ENCODE data around the gene COL9A3.

COL9A3 gene

GRCh38 chr20:62801284-62802010 lies 15.4 kb upstream of the COL9A3 start:
- peaks cover 23 to 45% of the 10 kb centered on the region in 2 donors for H3K36me3 ChIP-seq (replicated peaks in 1 of 2; ENCODE audit: control insufficient read depth in 2 of 2, insufficient read depth in 2 of 2, low read length in 2 of 2)
- H2AFZ ChIP-seq (ENCODE audit: low read length): no peak overlapping the region
- no CpG with 5 or more reads among the region's 15 CpGs for WGBS, 2 donors (ENCODE audit: extremely low coverage in 2 of 2, insufficient read length in 2 of 2, insufficient replicate concordance in 1 of 2)
- no peak overlapping the region for H2BK12ac ChIP-seq (ENCODE audit: low read length)
- no peak overlapping the region for H3K4me2 ChIP-seq (ENCODE audit: insufficient read depth, low read length, poor library complexity, severe bottlenecking)
- H3K9ac ChIP-seq (ENCODE audit: low read depth, low read length, poor library complexity): no peak overlapping the region
- DNase-seq (ENCODE audit: low spot score): no peak
- H4K8ac ChIP-seq (ENCODE audit: low read depth, low read length): no peak overlapping the region
- H4K91ac ChIP-seq (ENCODE audit: low read depth, low read length, poor library complexity): no peak overlapping the region
- H2BK5ac ChIP-seq (ENCODE audit: low read length): no peak overlapping the region
- peaks cover 4% of the 10 kb centered on the region for H3K79me1 ChIP-seq (ENCODE audit: low read depth, low read length)
- H3K27ac ChIP-seq (replicated peaks; ENCODE audit: low read length): no peak overlapping the region
- no peaks in the 10 kb centered on the region for H3K9me3 ChIP-seq (replicated peaks in 1 of 2; ENCODE audit: control insufficient read depth in 2 of 2, insufficient read depth in 1 of 2, low read depth in 1 of 2, low read length in 2 of 2)
- no peak overlapping the region for H2BK120ac ChIP-seq (ENCODE audit: low read depth, low read length)
- H3K27me3 ChIP-seq (ENCODE audit: control insufficient read depth in 3 of 3, insufficient read depth in 3 of 3, low read depth in 1 of 3, low read length in 3 of 3): no peaks in the 10 kb centered on the region
- H3K4me3 ChIP-seq (ENCODE audit: low read length in 2 of 2): no peak overlapping the region
- no peak overlapping the region for H3K14ac ChIP-seq (ENCODE audit: low read length)
- H2BK15ac ChIP-seq (ENCODE audit: low read length): no peak overlapping the region
- no peak overlapping the region for H2AK5ac ChIP-seq (ENCODE audit: low read depth, low read length)
- peaks cover 16% of the 10 kb centered on the region in 2 donors for H3K4me1 ChIP-seq (ENCODE audit: control insufficient read depth in 2 of 2, insufficient read depth in 1 of 2, low read depth in 1 of 2, low read length in 2 of 2)
- no peak overlapping the region for H3K18ac ChIP-seq (ENCODE audit: low read length)
- H3K23ac ChIP-seq (ENCODE audit: low read depth, low read length, poor library complexity): no peak overlapping the region
- H3K4ac ChIP-seq (ENCODE audit: low read length): no peak overlapping the region

GRCh38 chr20:62802026-62802712 lies 14.7 kb upstream of the COL9A3 start:
- Histone ChIP-seq H3K36me3 (replicated peaks in 1 of 2; ENCODE audit: control insufficient read depth in 2 of 2, insufficient read depth in 2 of 2, low read length in 2 of 2) (peaks cover 23 to 50% of the 10 kb centered on the region in 2 donors), H3K14ac (ENCODE audit: low read length) (peak overlapping the region; percentile 21), H4K8ac (ENCODE audit: low read depth, low read length) (no peak overlapping the region), H3K4me2 (ENCODE audit: insufficient read depth, low read length, poor library complexity, severe bottlenecking) (no peak overlapping the region), H3K4me3 (ENCODE audit: low read length in 2 of 2) (no peak overlapping the region), H3K23ac (ENCODE audit: low read depth, low read length, poor library complexity) (peak overlapping the region; percentile 20), H3K79me1 (ENCODE audit: low read depth, low read length) (peaks cover 3% of the 10 kb centered on the region), H2BK15ac (ENCODE audit: low read length) (no peak overlapping the region), H3K9me3 (replicated peaks in 1 of 2; ENCODE audit: control insufficient read depth in 2 of 2, insufficient read depth in 1 of 2, low read depth in 1 of 2, low read length in 2 of 2) (no peaks in the 10 kb centered on the region), H3K4ac (ENCODE audit: low read length) (no peak overlapping the region), H3K27ac (replicated peaks; ENCODE audit: low read length) (no peak overlapping the region), H2BK5ac (ENCODE audit: low read length) (no peak overlapping the region), H2BK120ac (ENCODE audit: low read depth, low read length) (no peak overlapping the region), H4K91ac (ENCODE audit: low read depth, low read length, poor library complexity) (peak overlapping the region; percentile 53), H3K27me3 (ENCODE audit: control insufficient read depth in 3 of 3, insufficient read depth in 3 of 3, low read depth in 1 of 3, low read length in 3 of 3) (no peaks in the 10 kb centered on the region), H2AFZ (ENCODE audit: low read length) (no peak overlapping the region), H2BK12ac (ENCODE audit: low read length) (no peak overlapping the region), H3K18ac (ENCODE audit: low read length) (peak overlapping the region; percentile 64), H2AK5ac (ENCODE audit: low read depth, low read length) (no peak overlapping the region), H3K4me1 (ENCODE audit: control insufficient read depth in 2 of 2, insufficient read depth in 1 of 2, low read depth in 1 of 2, low read length in 2 of 2) (peaks cover 16 to 18% of the 10 kb centered on the region in 2 donors), H3K9ac (ENCODE audit: low read depth, low read length, poor library complexity) (peak overlapping the region; percentile 21)
- no peak for DNase-seq (ENCODE audit: low spot score)
- WGBS, 2 donors (ENCODE audit: extremely low coverage in 2 of 2, insufficient read length in 2 of 2, insufficient replicate concordance in 1 of 2): no CpG with 5 or more reads among the region's 22 CpGs

DNA sequence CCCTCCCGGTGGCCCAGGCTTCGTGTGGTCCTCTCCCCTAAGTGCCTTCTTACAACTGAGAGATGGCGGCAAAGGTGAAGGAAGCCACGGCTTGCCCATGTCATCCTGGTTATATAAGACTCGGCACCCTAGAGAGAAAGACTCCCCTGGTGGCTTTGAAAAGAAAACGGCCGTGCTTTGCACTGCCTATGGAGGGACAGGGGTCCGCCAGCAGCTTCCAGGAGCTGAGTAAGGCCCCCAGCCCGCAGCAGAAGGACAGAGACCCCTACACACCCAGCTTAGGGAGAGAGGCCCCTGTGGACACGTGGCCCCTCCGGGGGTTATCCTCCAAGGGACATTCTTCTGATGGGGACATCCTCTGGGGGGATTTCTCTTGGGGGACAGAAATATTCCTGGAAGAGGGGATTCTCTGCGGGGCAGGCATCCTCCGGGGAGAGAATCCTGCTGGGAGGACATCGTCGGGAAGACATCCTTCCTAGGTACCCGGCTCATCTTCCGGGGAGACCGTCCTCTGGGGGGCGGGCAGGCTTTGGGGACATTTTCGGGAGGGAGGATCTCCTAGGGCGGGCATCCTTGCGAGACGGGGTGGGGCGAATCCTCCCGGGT lies 12.7 kb upstream of the COL9A3 start:
- Histone ChIP-seq H3K4me2 (ENCODE audit: insufficient read depth, low read length, poor library complexity, severe bottlenecking) (peak overlapping the region; percentile 32), H3K79me1 (ENCODE audit: low read depth, low read length) (peaks cover 2% of the 10 kb centered on the region), H3K23ac (ENCODE audit: low read depth, low read length, poor library complexity) (peak overlapping the region; percentile 49), H3K27me3 (ENCODE audit: control insufficient read depth in 3 of 3, insufficient read depth in 3 of 3, low read depth in 1 of 3, low read length in 3 of 3) (no peaks in the 10 kb centered on the region), H3K27ac (replicated peaks; ENCODE audit: low read length) (peak overlapping the region; percentile 14), H3K14ac (ENCODE audit: low read length) (no peak overlapping the region), H4K91ac (ENCODE audit: low read depth, low read length, poor library complexity) (no peak overlapping the region), H3K4me3 (ENCODE audit: low read length in 2 of 2) (peak overlapping the region; percentile 32 to 66), H3K4ac (ENCODE audit: low read length) (peak overlapping the region; percentile 10), H3K9me3 (replicated peaks in 1 of 2; ENCODE audit: control insufficient read depth in 2 of 2, insufficient read depth in 1 of 2, low read depth in 1 of 2, low read length in 2 of 2) (no peaks in the 10 kb centered on the region), H2AFZ (ENCODE audit: low read length) (peak overlapping the region; percentile 89), H3K36me3 (replicated peaks in 1 of 2; ENCODE audit: control insufficient read depth in 2 of 2, insufficient read depth in 2 of 2, low read length in 2 of 2) (peaks cover 19 to 48% of the 10 kb centered on the region in 2 donors), H2BK120ac (ENCODE audit: low read depth, low read length) (no peak overlapping the region), H3K9ac (ENCODE audit: low read depth, low read length, poor library complexity) (no peak overlapping the region), H2AK5ac (ENCODE audit: low read depth, low read length) (peak overlapping the region; percentile 89), H2BK12ac (ENCODE audit: low read length) (peak overlapping the region; percentile 84), H4K8ac (ENCODE audit: low read depth, low read length) (no peak overlapping the region), H2BK15ac (ENCODE audit: low read length) (peak overlapping the region; percentile 69), H3K4me1 (ENCODE audit: control insufficient read depth in 2 of 2, insufficient read depth in 1 of 2, low read depth in 1 of 2, low read length in 2 of 2) (peaks cover 15% of the 10 kb centered on the region in 2 donors), H2BK5ac (ENCODE audit: low read length) (peak overlapping the region; percentile 35), H3K18ac (ENCODE audit: low read length) (peak overlapping the region; percentile 87)
- no peak for DNase-seq (ENCODE audit: low spot score)
- no CpG with 5 or more reads among the region's 25 CpGs for WGBS, 2 donors (ENCODE audit: extremely low coverage in 2 of 2, insufficient read length in 2 of 2, insufficient replicate concordance in 1 of 2)

Data from neuronal stem cell (in vitro differentiated cells).